Measurements from ENCODE around the gene FRMD5.

- TF ChIP-seq CTCF (IDR thresholded peaks at IDR 0.05; ENCODE audit: borderline replicate concordance, extremely low read depth, low read length, poor library complexity, severe bottlenecking) = no peak
- no peak for TF ChIP-seq EZH2 (IDR thresholded peaks at IDR 0.05; ENCODE audit: borderline replicate concordance, low read depth, low read length, severe bottlenecking)
Observed at GRCh38 chr15:44087578-44088465, 107.2 kb downstream of the FRMD5 start.
